HG02623 (cell line): ENCODE results near the gene SPON2.

Experiments
- ATAC-seq: cut with Tn5 transposase; IDR thresholded peaks from one replicate; pipeline ENCODE4 v1.9.1; 2021; ENCODE audit warnings: moderate library complexity; ENCODE audit not compliant: unreplicated experiment

SPON2 gene

GRCh38 chr4:1195109-1195671 is 22.8 kb upstream of the SPON2 start:
- ATAC-seq, result no peak

GRCh38 chr4:1194010-1194900 is 21.9 kb upstream of the SPON2 start:
- ATAC-seq, result no peak

- no peak for ATAC-seq
Measured at GRCh38 chr4:1193206-1194009, 21.0 kb upstream of the SPON2 start.

GRCh38 chr4:1192493-1193205 is 20.3 kb upstream of the SPON2 start:
- no peak for ATAC-seq

GRCh38 chr4:1192091-1192492 is 19.7 kb upstream of the SPON2 start:
- ATAC-seq, result no peak

GRCh38 chr4:1191621-1192020 is 19.2 kb upstream of the SPON2 start:
- ATAC-seq, result no peak

GRCh38 chr4:1187182-1187581 is 14.8 kb upstream of the SPON2 start:
- ATAC-seq, result no peak

GRCh38 chr4:1183985-1184773 is 11.8 kb upstream of the SPON2 start:
- ATAC-seq, result no peak

GRCh38 chr4:1182313-1182712 is 9.9 kb upstream of the SPON2 start:
- ATAC-seq, result no peak

GRCh38 chr4:1180663-1181062 is 8.3 kb upstream of the SPON2 start:
- ATAC-seq, result no peak

GRCh38 chr4:1179976-1180375 is 7.6 kb upstream of the SPON2 start:
- no peak for ATAC-seq

- no peak for ATAC-seq
Measured at GRCh38 chr4:1179089-1179441, 6.7 kb upstream of the SPON2 start.

GRCh38 chr4:1178300-1179088 is 6.1 kb upstream of the SPON2 start:
- ATAC-seq, result no peak

- ATAC-seq, result no peak
Measured at GRCh38 chr4:1177274-1178141, 5.1 kb upstream of the SPON2 start.

GRCh38 chr4:1176398-1177273 is 4.3 kb upstream of the SPON2 start:
- no peak for ATAC-seq

GRCh38 chr4:1175635-1176229 is 3.3 kb upstream of the SPON2 start:
- no peak for ATAC-seq

- ATAC-seq, result no peak
Measured at GRCh38 chr4:1174941-1175634, 2.7 kb upstream of the SPON2 start.
